GM12875 (cell line): ENCODE data around the gene KRCC1.

Experiments used
- H3K4me3 ChIP-seq: one replicate; pipeline ENCODE4 v1.5.1; 2011; ENCODE audit warnings: low read depth, low read length, control low read depth
- TF ChIP-seq, protein P1 (sequence below): IDR thresholded peaks from 2 replicates; pipeline ENCODE4 v1.5.1; 2011; ENCODE audit warnings: low read depth, mild to moderate bottlenecking, control low read depth, inconsistent platforms, low read length, moderate library complexity, borderline replicate concordance; ENCODE audit not compliant: insufficient read depth

KRCC1 gene

DNA sequence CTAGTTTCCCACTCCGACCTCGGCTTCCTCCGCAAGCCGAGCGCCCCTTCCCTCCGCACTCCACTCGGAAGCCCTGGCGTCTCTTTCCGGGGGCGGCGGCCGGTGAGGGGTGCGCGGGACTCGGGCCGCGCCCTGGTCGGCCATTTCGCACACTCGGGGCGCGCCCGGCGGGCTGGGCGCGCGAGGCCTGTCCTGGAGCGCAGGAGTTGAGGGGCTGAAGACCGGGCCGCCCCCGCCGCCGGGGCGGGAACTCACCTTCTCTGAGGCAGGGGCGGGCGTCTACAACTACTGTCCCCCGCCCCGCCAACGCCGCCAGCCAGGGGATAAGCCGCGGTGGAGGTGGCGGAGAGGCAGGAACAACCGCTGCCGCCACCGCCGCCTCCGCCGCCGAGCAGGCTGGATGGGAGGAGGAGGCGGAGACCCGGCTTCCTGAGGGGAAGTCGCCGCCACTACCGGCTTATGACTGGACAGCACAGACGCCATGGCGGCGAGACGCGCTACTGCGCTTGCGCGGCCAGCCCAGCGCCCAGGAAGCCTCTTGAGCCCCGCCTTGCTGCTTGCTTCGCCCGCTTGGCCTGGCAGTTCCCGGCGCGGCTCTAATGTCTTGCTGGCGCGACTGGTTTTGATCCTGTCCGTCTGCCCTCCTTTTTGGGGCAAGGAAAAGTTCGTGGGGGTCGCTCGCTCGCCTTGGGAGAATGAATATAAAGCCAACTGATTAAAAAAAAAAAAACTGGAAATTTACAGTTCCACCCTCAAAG lies at the start of gene KRCC1:
TSS of gene KRCC1 (minus strand) at position 413 of the 758 bp plus-strand sequence. CDS start 27,220 bp downstream, outside the sequence.
- peak within 1 kb of the TSS; percentile 59 for H3K4me3 ChIP-seq
- TF ChIP-seq, protein P1, sequence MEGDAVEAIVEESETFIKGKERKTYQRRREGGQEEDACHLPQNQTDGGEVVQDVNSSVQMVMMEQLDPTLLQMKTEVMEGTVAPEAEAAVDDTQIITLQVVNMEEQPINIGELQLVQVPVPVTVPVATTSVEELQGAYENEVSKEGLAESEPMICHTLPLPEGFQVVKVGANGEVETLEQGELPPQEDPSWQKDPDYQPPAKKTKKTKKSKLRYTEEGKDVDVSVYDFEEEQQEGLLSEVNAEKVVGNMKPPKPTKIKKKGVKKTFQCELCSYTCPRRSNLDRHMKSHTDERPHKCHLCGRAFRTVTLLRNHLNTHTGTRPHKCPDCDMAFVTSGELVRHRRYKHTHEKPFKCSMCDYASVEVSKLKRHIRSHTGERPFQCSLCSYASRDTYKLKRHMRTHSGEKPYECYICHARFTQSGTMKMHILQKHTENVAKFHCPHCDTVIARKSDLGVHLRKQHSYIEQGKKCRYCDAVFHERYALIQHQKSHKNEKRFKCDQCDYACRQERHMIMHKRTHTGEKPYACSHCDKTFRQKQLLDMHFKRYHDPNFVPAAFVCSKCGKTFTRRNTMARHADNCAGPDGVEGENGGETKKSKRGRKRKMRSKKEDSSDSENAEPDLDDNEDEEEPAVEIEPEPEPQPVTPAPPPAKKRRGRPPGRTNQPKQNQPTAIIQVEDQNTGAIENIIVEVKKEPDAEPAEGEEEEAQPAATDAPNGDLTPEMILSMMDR, result no peak

DNA sequence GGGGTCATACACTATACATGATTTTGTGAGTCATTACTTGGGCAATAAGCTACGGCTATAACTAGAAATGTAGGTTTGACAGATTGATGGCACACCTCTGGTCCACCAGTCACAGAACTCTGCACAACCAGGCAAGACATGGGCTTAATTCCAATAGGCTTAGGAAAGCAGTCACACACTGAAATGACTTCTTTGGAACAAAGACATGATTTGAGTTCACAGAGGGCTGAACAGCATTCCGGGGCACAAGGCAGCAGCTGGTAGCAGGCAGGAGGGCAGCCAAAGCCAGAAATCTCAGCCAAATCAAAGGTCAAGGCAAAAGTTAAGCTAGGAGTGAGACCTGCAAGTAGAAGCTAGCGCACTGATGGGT lies 44.9 kb upstream of the KRCC1 start:
- no peak overlapping the region for H3K4me3 ChIP-seq
- TF ChIP-seq, protein P1, result no peak

DNA sequence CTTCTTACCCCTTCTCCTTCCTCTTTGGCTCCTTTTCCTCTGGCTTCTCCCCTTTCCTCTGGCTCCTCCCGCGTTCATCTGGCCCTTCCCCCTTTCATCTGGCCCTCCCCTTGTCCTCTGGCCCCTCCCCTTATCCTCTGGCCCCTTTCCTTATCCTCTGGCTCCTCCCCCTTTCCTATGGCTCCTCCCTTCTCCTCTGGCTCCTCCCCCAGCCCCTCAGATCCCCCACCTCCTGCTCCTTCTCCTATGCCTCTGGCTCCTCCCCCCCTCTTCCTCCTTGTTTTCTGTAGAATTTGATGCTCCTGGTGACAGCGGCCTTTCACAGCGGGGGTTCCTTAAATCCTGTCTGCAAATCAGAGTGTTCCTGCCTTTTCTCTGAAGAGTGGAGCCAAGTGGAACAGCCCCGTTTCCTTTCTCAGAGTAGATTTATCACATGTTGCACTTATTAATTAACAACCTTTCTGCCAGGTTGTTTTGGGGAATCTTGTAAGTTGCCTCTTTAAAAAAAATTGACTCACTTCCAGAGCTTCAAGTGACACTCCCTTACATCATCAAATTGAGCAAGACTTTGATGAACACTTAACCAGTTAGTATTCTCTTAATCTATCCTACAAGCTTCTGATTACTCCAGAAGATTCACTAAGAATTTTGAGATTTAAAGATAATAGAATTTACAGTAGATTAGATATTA lies 44.4 kb upstream of the KRCC1 start:
- TF ChIP-seq, protein P1, result no peak
- H3K4me3 ChIP-seq, result no peak overlapping the region

DNA sequence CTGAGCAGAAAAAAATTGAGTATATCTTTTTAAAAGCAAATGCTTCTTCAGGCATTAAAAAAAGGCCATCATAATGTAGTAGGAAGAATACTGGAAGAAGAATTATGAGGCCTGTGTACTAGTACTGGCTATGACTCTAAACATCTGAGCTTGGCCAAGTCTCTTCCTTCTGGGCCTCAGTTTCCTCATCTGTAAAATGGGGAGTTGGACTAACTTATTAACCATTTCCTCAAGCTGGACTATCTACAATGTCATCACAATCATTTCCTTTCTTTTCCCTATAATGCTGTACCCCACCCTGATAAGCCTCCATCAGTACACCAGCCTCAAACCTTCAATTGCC lies 42.9 kb upstream of the KRCC1 start:
- TF ChIP-seq, protein P1, result no peak
- no peak overlapping the region for H3K4me3 ChIP-seq

- TF ChIP-seq, protein P1, result no peak
- no peak overlapping the region for H3K4me3 ChIP-seq
These were observed 42.4 kb upstream of the KRCC1 start for GRCh38 chr2:88097891-88098557.

DNA sequence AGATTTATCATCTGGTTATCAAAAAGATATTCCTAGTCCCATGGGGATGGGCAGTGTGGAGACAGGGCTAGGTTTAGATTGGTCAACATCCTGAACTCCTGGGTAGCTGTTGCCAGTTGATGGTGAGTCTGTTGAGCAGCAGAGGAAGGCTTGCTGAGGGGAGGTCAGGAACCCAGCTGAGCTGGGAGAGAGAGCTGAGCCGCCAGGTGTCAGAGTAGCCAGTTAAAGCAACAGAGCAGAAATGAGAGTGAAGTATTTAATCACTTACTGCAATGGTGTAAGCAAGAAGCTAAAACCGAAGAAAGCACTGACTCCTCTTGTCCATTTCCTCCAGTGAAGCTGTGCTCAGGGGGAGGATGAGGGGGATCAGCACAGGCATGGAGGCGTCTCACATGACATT lies 41.6 kb upstream of the KRCC1 start:
- TF ChIP-seq, protein P1, result no peak
- H3K4me3 ChIP-seq, result no peak overlapping the region

- no peak overlapping the region for H3K4me3 ChIP-seq
- TF ChIP-seq, protein P1, result no peak
These were observed 41.1 kb upstream of the KRCC1 start for GRCh38 chr2:88096708-88097107.
